Fibroblast of skin of back (primary cell): ENCODE measurements around the gene CHST11.

Experiments
- DNase-seq: peaks from one replicate; pipeline ENCODE4 v3.0.0-alpha.2; 2013

Gene CHST11

GRCh38 chr12:104634044-104634443 is 177.3 kb downstream of the CHST11 start:
- no peak for DNase-seq

GRCh38 chr12:104634852-104635251 is 178.1 kb downstream of the CHST11 start:
- no peak for DNase-seq

GRCh38 chr12:104635607-104636343 is 179.0 kb downstream of the CHST11 start:
- DNase-seq, result no peak

- DNase-seq, result no peak
Observed at GRCh38 chr12:104636496-104636895, 179.7 kb downstream of the CHST11 start.

- DNase-seq, result no peak
Observed at GRCh38 chr12:104637604-104638003, 180.9 kb downstream of the CHST11 start.

- no peak for DNase-seq
Observed at GRCh38 chr12:104638218-104638850, 181.6 kb downstream of the CHST11 start.

- DNase-seq, result no peak
Observed at GRCh38 chr12:104638851-104639240, 182.1 kb downstream of the CHST11 start.

- no peak for DNase-seq
Observed at GRCh38 chr12:104640956-104641355, 184.2 kb downstream of the CHST11 start.

- DNase-seq, result no peak
Observed at GRCh38 chr12:104641862-104642261, 185.1 kb downstream of the CHST11 start.

- DNase-seq, result no peak
Observed at GRCh38 chr12:104643093-104643818, 186.5 kb downstream of the CHST11 start.

GRCh38 chr12:104643819-104644669 is 187.3 kb downstream of the CHST11 start:
- no peak for DNase-seq

GRCh38 chr12:104648756-104649155 is 192.0 kb downstream of the CHST11 start:
- no peak for DNase-seq

GRCh38 chr12:104649217-104649824 is 192.6 kb downstream of the CHST11 start:
- no peak for DNase-seq

GRCh38 chr12:104649921-104650320 is 193.2 kb downstream of the CHST11 start:
- DNase-seq, result no peak

- no peak for DNase-seq
Observed at GRCh38 chr12:104650541-104650940, 193.8 kb downstream of the CHST11 start.

GRCh38 chr12:104651811-104652210 is 195.1 kb downstream of the CHST11 start:
- no peak for DNase-seq

GRCh38 chr12:104652358-104652757 is 195.6 kb downstream of the CHST11 start:
- no peak for DNase-seq

GRCh38 chr12:104652910-104653309 is 196.2 kb downstream of the CHST11 start:
- DNase-seq, result no peak

- DNase-seq, result peak; percentile 10
Observed at GRCh38 chr12:104653730-104654664, 197.2 kb downstream of the CHST11 start.

GRCh38 chr12:104654665-104655609 is 198.2 kb downstream of the CHST11 start:
- DNase-seq, result no peak
